Measurements from ENCODE around the gene TTC24. TPM values are rescaled to one million over a fixed set of nuclear protein-coding genes. Genes with fewer than 3 reads are reported as not detected.

Gene TTC24
- total RNA-seq (ENCODE audit: unreplicated experiment) = not detected
- long read RNA-seq = 0 reads

DNA sequence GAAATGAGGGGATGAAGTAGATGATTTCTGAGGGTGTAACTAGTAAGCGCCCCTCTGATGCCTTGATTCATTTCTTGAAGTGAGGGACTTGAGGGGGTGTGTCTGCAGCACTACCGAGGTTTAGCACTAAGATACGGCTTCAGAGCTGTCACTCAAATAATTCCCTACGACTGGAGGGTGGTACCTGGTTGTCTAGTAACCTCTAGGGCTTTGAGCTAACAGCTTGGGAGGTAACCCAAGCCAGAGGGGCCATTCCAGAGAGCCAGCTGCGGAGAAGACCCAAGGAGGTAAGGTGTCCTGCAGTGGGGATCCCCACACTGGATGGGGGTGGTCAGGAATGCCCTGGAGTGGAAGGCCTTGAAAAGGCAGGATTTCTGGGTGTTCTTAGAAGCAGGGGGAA is at the start of gene TTC24:
TTC24 (plus strand) TSS at position 252 of the 400 bp plus-strand sequence. CDS start 1,642 bp downstream, outside the sequence.
- H3K4me3 Mint-ChIP-seq (ENCODE audit: unreplicated experiment) = no peak within 1 kb of the TSS
- H3K27ac Mint-ChIP-seq (ENCODE audit: unreplicated experiment) = no peak within 1 kb of the TSS
- no peaks in the 10 kb centered on the region for H3K36me3 Mint-ChIP-seq (ENCODE audit: low read depth, unreplicated experiment)
- no peaks in the 10 kb centered on the region for H3K9me3 Mint-ChIP-seq (ENCODE audit: unreplicated experiment)
- DNase-seq (ENCODE audit: low spot score) = no peak
- no peaks in the 10 kb centered on the region for H3K4me1 Mint-ChIP-seq (ENCODE audit: unreplicated experiment)
- H3K27me3 Mint-ChIP-seq (ENCODE audit: unreplicated experiment) = peaks cover 10% of the 10 kb centered on the region
- TF ChIP-seq, protein P1, sequence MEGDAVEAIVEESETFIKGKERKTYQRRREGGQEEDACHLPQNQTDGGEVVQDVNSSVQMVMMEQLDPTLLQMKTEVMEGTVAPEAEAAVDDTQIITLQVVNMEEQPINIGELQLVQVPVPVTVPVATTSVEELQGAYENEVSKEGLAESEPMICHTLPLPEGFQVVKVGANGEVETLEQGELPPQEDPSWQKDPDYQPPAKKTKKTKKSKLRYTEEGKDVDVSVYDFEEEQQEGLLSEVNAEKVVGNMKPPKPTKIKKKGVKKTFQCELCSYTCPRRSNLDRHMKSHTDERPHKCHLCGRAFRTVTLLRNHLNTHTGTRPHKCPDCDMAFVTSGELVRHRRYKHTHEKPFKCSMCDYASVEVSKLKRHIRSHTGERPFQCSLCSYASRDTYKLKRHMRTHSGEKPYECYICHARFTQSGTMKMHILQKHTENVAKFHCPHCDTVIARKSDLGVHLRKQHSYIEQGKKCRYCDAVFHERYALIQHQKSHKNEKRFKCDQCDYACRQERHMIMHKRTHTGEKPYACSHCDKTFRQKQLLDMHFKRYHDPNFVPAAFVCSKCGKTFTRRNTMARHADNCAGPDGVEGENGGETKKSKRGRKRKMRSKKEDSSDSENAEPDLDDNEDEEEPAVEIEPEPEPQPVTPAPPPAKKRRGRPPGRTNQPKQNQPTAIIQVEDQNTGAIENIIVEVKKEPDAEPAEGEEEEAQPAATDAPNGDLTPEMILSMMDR (IDR thresholded peaks at IDR 0.05; ENCODE audit: unreplicated experiment) = no peak

DNA sequence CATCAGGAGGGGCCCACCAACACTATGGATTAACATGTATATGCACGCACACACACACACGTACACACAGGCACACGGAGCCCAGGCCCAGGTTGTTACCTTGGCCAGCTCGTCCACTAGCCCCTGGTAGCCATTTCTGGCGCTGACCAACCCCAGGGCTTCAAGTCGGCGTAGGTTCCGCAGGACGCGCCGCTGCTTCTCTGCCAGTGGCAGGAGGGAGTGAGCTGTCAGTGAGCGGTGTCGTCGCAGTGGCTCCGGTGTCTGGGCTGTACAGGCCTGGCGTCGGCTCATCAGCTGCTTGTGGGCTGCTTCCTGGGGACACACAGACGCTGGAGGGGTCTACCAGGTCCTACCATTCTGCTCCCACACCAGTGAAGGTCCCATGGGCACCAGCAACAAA is 49.5 kb upstream of the TTC24 start:
- peaks cover 15% of the 10 kb centered on the region for H3K4me1 Mint-ChIP-seq (ENCODE audit: unreplicated experiment)
- DNase-seq (ENCODE audit: low spot score) = no peak
- peaks cover 33% of the 10 kb centered on the region for H3K36me3 Mint-ChIP-seq (ENCODE audit: low read depth, unreplicated experiment)
- TF ChIP-seq, protein P1 (IDR thresholded peaks at IDR 0.05; ENCODE audit: unreplicated experiment) = no peak
- H3K27me3 Mint-ChIP-seq (ENCODE audit: unreplicated experiment) = peaks cover 6% of the 10 kb centered on the region
- H3K9me3 Mint-ChIP-seq (ENCODE audit: unreplicated experiment) = no peaks in the 10 kb centered on the region
- no peak overlapping the region for H3K27ac Mint-ChIP-seq (ENCODE audit: unreplicated experiment)
- H3K4me3 Mint-ChIP-seq (ENCODE audit: unreplicated experiment) = no peak overlapping the region

DNA sequence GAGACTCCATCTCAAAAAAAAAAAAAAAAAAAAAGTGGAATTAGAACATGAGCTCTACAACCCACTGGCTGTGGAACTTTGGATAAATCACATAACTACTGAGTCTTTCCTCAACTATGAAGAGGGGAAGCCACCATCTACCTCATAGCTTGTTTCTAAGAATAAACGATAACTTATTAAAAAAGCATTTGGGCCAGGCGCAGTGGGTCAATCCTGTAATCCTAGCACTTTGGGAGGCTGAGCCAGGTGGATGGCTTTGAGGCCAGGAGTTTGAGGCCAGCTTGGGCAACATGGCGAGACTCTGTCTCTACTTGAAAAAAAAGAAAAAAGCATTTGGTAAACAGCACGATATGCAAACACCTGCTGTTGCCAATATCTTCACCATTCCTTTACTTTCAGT is 47.1 kb upstream of the TTC24 start:
- TF ChIP-seq, protein P1 (IDR thresholded peaks at IDR 0.05; ENCODE audit: unreplicated experiment) = no peak
- peaks cover 8% of the 10 kb centered on the region for H3K4me1 Mint-ChIP-seq (ENCODE audit: unreplicated experiment)
- H3K27me3 Mint-ChIP-seq (ENCODE audit: unreplicated experiment) = peaks cover 11% of the 10 kb centered on the region
- no peak for DNase-seq (ENCODE audit: low spot score)
- no peaks in the 10 kb centered on the region for H3K9me3 Mint-ChIP-seq (ENCODE audit: unreplicated experiment)
- H3K4me3 Mint-ChIP-seq (ENCODE audit: unreplicated experiment) = no peak overlapping the region
- peaks cover 26% of the 10 kb centered on the region for H3K36me3 Mint-ChIP-seq (ENCODE audit: low read depth, unreplicated experiment)
- H3K27ac Mint-ChIP-seq (ENCODE audit: unreplicated experiment) = no peak overlapping the region

DNA sequence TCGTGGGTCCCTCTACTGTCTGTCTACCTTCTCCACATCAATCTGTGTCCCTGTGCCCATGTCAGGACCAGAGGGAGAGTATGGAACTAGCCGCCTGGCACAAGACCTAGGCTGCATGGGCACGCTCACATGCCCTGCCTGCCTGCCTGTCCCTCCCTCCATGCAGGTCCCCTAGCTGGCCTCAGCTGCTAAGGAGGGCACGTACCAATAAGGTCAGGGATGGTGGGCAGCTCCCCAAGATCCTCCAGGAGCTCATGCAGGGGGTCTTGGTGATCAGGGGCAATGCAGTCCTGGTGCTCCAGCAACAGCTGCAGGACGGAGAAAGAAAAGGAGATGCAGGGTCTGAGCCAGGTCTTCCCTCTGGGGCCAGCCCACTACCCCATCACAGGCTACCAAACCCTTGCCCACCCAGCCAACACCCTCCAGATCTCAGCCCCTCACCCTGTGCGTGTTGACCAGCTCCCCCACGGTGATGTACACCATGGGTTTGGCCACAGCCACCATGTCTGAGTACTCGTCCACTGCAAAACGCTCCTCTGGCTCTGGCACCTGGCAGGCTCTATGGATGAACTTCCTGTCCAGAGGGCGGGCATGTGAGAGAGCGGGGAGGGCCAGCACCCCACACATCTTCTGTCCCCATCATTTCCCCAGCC is 45.8 kb upstream of the TTC24 start:
- H3K4me3 Mint-ChIP-seq (ENCODE audit: unreplicated experiment) = peak overlapping the region; percentile 77
- H3K27ac Mint-ChIP-seq (ENCODE audit: unreplicated experiment) = peak overlapping the region; percentile 25
- peaks cover 22% of the 10 kb centered on the region for H3K36me3 Mint-ChIP-seq (ENCODE audit: low read depth, unreplicated experiment)
- TF ChIP-seq, protein P1 (IDR thresholded peaks at IDR 0.05; ENCODE audit: unreplicated experiment) = no peak
- H3K4me1 Mint-ChIP-seq (ENCODE audit: unreplicated experiment) = peaks cover 2% of the 10 kb centered on the region
- DNase-seq (ENCODE audit: low spot score) = no peak
- H3K9me3 Mint-ChIP-seq (ENCODE audit: unreplicated experiment) = no peaks in the 10 kb centered on the region
- H3K27me3 Mint-ChIP-seq (ENCODE audit: unreplicated experiment) = peaks cover 11% of the 10 kb centered on the region

DNA sequence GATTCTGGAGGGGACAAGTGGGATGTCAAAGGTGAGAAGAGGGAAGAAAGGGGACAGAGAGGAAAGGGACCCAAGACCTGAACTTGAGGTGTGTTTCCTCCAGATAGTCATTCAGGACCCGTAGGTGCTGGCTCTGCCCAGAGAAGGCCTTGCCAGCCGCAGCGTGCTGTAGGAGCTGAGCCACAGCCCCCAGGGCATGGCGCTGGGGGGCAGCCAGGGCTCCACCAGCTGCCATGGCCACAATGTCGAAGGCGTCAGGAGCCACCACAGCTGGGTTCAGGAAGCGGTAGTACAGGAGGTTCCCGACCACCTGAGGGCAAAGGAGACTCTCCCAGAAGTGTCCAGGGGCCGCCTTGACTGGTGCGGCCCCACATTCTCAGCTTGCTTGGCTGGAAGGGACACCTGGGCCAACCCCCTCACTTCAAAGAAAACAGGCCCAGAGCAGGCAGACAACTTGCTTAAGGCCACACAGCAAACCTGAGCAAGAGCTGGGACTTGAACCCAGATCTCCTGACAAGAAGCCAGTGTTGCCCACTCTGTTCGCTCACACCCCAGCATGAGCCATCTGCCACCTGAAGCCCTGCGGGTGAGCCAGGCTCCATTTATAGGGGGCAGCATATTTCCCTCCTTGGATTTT is 45.0 kb upstream of the TTC24 start:
- no peaks in the 10 kb centered on the region for H3K9me3 Mint-ChIP-seq (ENCODE audit: unreplicated experiment)
- peaks cover 24% of the 10 kb centered on the region for H3K36me3 Mint-ChIP-seq (ENCODE audit: low read depth, unreplicated experiment)
- H3K4me3 Mint-ChIP-seq (ENCODE audit: unreplicated experiment) = no peak overlapping the region
- peaks cover 11% of the 10 kb centered on the region for H3K27me3 Mint-ChIP-seq (ENCODE audit: unreplicated experiment)
- H3K4me1 Mint-ChIP-seq (ENCODE audit: unreplicated experiment) = peaks cover 9% of the 10 kb centered on the region
- TF ChIP-seq, protein P1 (IDR thresholded peaks at IDR 0.05; ENCODE audit: unreplicated experiment) = no peak
- no peak for DNase-seq (ENCODE audit: low spot score)
- H3K27ac Mint-ChIP-seq (ENCODE audit: unreplicated experiment) = peak overlapping the region; percentile 25

Measured in endothelial cell (in vitro differentiated cells).